Kidney epithelial cell (primary cell): ENCODE data around the gene POLN. TPM values are rescaled to one million over a fixed set of nuclear protein-coding genes. Genes with fewer than 3 reads are reported as not detected.

Experiments used
- DNase-seq: peaks from one replicate; pipeline ENCODE4 v3.0.0-alpha.2; 2010; ENCODE audit warnings: low read depth
- H3K27me3 ChIP-seq: 2 replicates; pipeline ENCODE4 v1.6.0; 2011; ENCODE audit warnings: low read length; ENCODE audit not compliant: control insufficient read depth, insufficient read depth
- H3K36me3 ChIP-seq: 2 replicates; pipeline ENCODE4 v1.5.1; 2011; ENCODE audit warnings: low read length; ENCODE audit not compliant: control insufficient read depth, insufficient read depth
- H3K4me3 ChIP-seq: 2 replicates; pipeline ENCODE4 v1.5.1; 2011; ENCODE audit warnings: low read depth, mild to moderate bottlenecking, control low read depth, low read length
- CTCF ChIP-seq: IDR thresholded peaks from 2 replicates; pipeline ENCODE4 v1.5.1; 2011; ENCODE audit warnings: mild to moderate bottlenecking, moderate library complexity, low read length, control low read depth, inconsistent platforms; ENCODE audit not compliant: insufficient read depth, poor library complexity, severe bottlenecking
- total RNA-seq: library from RNA; depleted of rRNA; stranded (reverse); fragments of >200 nt; gene quantifications from 2 replicates; pipeline ENCODE4 v1.2.3, GENCODE V29; 2015

Gene POLN
- total RNA-seq, 1 donor from 2014 or later, result 0.38 TPM

GRCh38 chr4:2265113-2266110 lies 23.5 kb upstream of the POLN start:
- no peak for DNase-seq
- Histone ChIP-seq H3K27me3 (peaks cover 4% of the 10 kb centered on the region), H3K4me3 (no peak overlapping the region), H3K36me3 (no peaks in the 10 kb centered on the region)
- no peak for TF ChIP-seq CTCF

- TF ChIP-seq CTCF, result no peak
- no peaks in the 10 kb centered on the region for H3K36me3 ChIP-seq
- no peak for DNase-seq
- peaks cover 4% of the 10 kb centered on the region for H3K27me3 ChIP-seq
- no peak overlapping the region for H3K4me3 ChIP-seq
Measured at GRCh38 chr4:2264481-2265041, 22.6 kb upstream of the POLN start.

GRCh38 chr4:2263926-2264321 lies 22.0 kb upstream of the POLN start:
- H3K4me3 ChIP-seq, result no peak overlapping the region
- TF ChIP-seq CTCF, result no peak
- no peaks in the 10 kb centered on the region for H3K36me3 ChIP-seq
- peaks cover 2% of the 10 kb centered on the region for H3K27me3 ChIP-seq
- DNase-seq, result no peak

GRCh38 chr4:2262944-2263250 lies 21.0 kb upstream of the POLN start:
- no peaks in the 10 kb centered on the region for H3K36me3 ChIP-seq
- DNase-seq, result no peak
- H3K4me3 ChIP-seq, result peak overlapping the region; percentile 46
- no peak for TF ChIP-seq CTCF
- no peaks in the 10 kb centered on the region for H3K27me3 ChIP-seq

- Histone ChIP-seq H3K4me3 (peak overlapping the region; percentile 46), H3K27me3 (no peaks in the 10 kb centered on the region), H3K36me3 (no peaks in the 10 kb centered on the region)
- no peak for TF ChIP-seq CTCF
- DNase-seq, result peak; percentile 97
Measured at GRCh38 chr4:2262145-2262943, 20.4 kb upstream of the POLN start.
